Natural killer cell (primary cell): ENCODE results near the gene AHSP. TPM values are rescaled to one million over a fixed set of nuclear protein-coding genes. Genes with fewer than 3 reads are reported as not detected.

Experiments used
- ATAC-seq, 3 donors: fragments of 150-1000 bp in 2 of 3; fragments of 200-7000 bp in 1 of 3; cut with Tn5 transposase; 1 replicate in 1 of 3; 2 replicates in 2 of 3; pipeline ENCODE4 v1.10.0; 2021; ENCODE audit warnings: mild to moderate bottlenecking in 2 of 3, moderate library complexity in 2 of 3
- DNase-seq, 2 donors: peaks; one replicate each; pipeline versions ENCODE4 v3.0.0 to v3.0.0-alpha.2; 2013 to 2021; ENCODE audit warnings: mixed read lengths in 1 of 2
- H3K27ac ChIP-seq: one replicate; pipeline ENCODE4 v1.5.1; 2013; ENCODE audit warnings: mild to moderate bottlenecking, low read length
- H3K27me3 ChIP-seq: one replicate; pipeline ENCODE4 v1.6.1; 2013; ENCODE audit warnings: low read length; ENCODE audit not compliant: control insufficient read depth, insufficient read depth
- H3K36me3 ChIP-seq: one replicate; pipeline ENCODE4 v1.6.1; 2013; ENCODE audit warnings: low read length; ENCODE audit not compliant: control insufficient read depth, insufficient read depth
- H3K4me1 ChIP-seq: one replicate; pipeline ENCODE4 v1.6.1; 2013; ENCODE audit warnings: low read length; ENCODE audit not compliant: control insufficient read depth, insufficient read depth
- H3K4me3 ChIP-seq: one replicate; pipeline ENCODE4 v1.5.1; 2013; ENCODE audit warnings: low read length
- H3K9me3 ChIP-seq: one replicate; pipeline ENCODE4 v1.6.1; 2013; ENCODE audit warnings: low read length; ENCODE audit not compliant: control insufficient read depth, insufficient read depth
- H3K27ac Mint-ChIP-seq, 2 donors: one replicate each; pipeline ENCODE4 v1.8.0; 2022; ENCODE audit warnings: mild to moderate bottlenecking in 2 of 2, mixed read lengths in 2 of 2, moderate library complexity in 1 of 2
- H3K27me3 Mint-ChIP-seq, 2 donors: one replicate each; pipeline ENCODE4 v1.8.0; 2022; ENCODE audit warnings: low read depth in 2 of 2, mixed read lengths in 2 of 2
- H3K36me3 Mint-ChIP-seq: one replicate; pipeline ENCODE4 v1.8.0; 2022; ENCODE audit warnings: mixed read lengths
- H3K4me1 Mint-ChIP-seq, 2 donors: one replicate each; pipeline ENCODE4 v1.8.0; 2022; ENCODE audit warnings: mixed read lengths in 2 of 2
- H3K4me3 Mint-ChIP-seq: one replicate; pipeline ENCODE4 v1.8.0; 2022; ENCODE audit warnings: mild to moderate bottlenecking, moderate library complexity, mixed read lengths
- H3K9me3 Mint-ChIP-seq, 2 donors: one replicate each; pipeline ENCODE4 v1.8.0; 2022; ENCODE audit warnings: mixed read lengths in 2 of 2
- WGBS: methylation state at CpG from one replicate; pipeline ENCODE4 v1.1.7; 2013; ENCODE audit warnings: missing lambda C conversion rate; ENCODE audit not compliant: insufficient coverage; 5-methylcytosine and 5-hydroxymethylcytosine counted together
- intact Hi-C: fragments of 100-400 bp; cut with micrococcal nuclease; formaldehyde crosslinking; loops from one replicate; pipeline ENCODE4 v1.14.2; 2022
- total RNA-seq, 4 donors: library from RNA; stranded (reverse); fragments of 120-200 nt in 1 of 4; gene quantifications; one replicate each; pipeline versions ENCODE4 v1.2.3 to v1.2.4, GENCODE V29; 2013 to 2022
- TF ChIP-seq, protein P1 (sequence below): fragments of 200-600 bp; IDR thresholded peaks from one replicate; pipeline ENCODE4 v1.8.0; 2022; ENCODE audit warnings: antibody characterized with exemption

AHSP gene
- total RNA-seq, 3 donors from 2014 or later (not counting 1 experiment from before 2014, with no cell fraction given) = not detected

DNA sequence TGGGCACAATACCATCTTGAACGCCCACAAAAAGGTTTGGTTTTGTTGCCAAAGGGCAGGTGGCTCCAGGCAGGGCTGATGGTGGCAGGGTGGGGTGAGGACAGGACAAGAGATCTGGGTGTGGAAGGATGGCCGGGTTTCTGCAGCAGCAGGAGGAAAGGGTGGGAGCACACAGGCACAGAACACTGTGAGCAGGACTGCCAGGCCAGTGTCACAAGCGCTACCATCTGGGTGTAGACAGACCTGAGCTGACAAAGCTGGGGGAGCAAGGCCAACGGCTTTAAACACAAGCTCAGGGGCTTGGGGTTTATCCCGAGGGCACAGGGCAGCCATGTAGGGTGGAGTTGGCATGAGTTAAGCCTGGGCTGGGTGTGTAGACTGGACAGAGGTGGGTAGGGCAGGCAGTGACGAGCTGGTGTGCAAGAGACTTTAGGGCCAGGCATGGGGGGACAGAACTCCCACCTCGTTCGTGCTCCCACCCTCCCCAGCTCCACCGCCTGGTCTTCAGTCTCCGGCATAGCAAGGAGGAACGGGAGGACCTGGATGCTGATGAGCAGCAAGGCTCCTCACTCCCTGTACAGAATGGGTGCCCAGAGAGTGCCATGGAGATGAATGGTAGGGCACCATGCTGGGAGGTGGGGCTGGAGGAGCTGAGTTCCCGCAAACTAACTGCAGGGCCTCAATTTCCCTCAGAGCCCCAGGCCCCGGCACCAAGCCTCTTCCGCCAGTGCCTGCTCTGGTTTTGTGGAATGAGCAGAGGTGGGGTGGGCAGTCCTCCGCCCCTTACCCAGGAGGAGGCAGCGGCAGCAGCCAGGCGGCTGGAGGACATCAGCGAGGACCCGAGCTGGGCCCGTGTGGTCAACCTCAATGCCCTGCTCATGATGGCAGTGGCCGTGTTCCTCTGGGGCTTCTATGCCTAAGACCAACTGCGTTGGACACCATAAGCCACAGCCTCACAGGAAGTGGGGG is 37.8 kb upstream of the AHSP start:
- no peak overlapping the region for H3K4me3 ChIP-seq
- WGBS = 79% methylated on average over 22 of the region's 22 CpGs
- no peaks in the 10 kb centered on the region for H3K27me3 ChIP-seq
- ATAC-seq (no peak), DNase-seq (peak in 1 of 2 donors; percentile 14)
- H3K4me1 ChIP-seq = peaks cover 19% of the 10 kb centered on the region
- TF ChIP-seq, protein P1, sequence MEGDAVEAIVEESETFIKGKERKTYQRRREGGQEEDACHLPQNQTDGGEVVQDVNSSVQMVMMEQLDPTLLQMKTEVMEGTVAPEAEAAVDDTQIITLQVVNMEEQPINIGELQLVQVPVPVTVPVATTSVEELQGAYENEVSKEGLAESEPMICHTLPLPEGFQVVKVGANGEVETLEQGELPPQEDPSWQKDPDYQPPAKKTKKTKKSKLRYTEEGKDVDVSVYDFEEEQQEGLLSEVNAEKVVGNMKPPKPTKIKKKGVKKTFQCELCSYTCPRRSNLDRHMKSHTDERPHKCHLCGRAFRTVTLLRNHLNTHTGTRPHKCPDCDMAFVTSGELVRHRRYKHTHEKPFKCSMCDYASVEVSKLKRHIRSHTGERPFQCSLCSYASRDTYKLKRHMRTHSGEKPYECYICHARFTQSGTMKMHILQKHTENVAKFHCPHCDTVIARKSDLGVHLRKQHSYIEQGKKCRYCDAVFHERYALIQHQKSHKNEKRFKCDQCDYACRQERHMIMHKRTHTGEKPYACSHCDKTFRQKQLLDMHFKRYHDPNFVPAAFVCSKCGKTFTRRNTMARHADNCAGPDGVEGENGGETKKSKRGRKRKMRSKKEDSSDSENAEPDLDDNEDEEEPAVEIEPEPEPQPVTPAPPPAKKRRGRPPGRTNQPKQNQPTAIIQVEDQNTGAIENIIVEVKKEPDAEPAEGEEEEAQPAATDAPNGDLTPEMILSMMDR = no peak
- Mint-ChIP-seq H3K9me3 (no peaks in the 10 kb centered on the region), H3K36me3 (no peaks in the 10 kb centered on the region), H3K27ac (no peak overlapping the region), H3K27me3 (peaks cover 6 to 10% of the 10 kb centered on the region in 2 donors), H3K4me3 (peak overlapping the region; percentile 58), H3K4me1 (peaks cover 7% of the 10 kb centered on the region in 2 donors)
- peaks cover 6% of the 10 kb centered on the region for H3K36me3 ChIP-seq
- H3K27ac ChIP-seq = no peak overlapping the region
- no peaks in the 10 kb centered on the region for H3K9me3 ChIP-seq
- intact Hi-C loops = loop anchor here (10.0 kb wide), 1 partner anchor 225 kb away; a partner anchor contains a TSS

DNA sequence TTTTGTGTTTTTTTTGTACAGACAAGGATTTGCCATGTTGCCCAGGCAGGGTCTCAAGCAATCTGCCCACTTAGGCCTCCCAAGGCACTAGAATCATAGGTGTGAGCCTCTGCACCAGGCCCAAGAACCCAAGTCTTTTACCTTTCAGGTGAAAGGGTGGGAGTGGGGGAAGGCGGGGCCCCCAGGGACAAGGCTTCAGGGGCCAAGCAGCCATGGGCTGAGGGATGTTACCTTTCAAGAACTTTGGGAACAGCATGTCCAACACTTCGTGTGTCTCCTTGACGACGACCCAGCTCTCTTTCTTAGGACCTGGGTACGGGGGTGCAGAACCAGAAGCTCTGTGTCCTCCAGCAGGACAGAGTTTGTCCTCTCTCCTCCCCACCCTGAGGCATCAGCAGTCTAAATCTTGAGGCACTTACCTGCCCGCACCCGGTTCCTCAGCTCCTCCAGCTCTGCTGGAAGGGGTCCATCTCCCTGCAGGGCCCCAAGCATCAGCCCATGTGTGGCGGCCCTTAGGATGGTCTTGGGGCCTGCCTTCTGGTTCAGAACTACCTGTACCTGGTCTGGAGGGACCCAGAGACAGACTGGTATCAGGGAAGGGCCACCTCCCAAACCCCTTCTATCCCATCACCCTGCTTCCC is 35.8 kb upstream of the AHSP start:
- Mint-ChIP-seq H3K36me3 (no peaks in the 10 kb centered on the region), H3K9me3 (no peaks in the 10 kb centered on the region), H3K27ac (no peak overlapping the region), H3K4me1 (peaks cover 7% of the 10 kb centered on the region in 2 donors), H3K4me3 (no peak overlapping the region), H3K27me3 (no peaks in the 10 kb centered on the region)
- DNase-seq (no peak), ATAC-seq (no peak)
- no peak overlapping the region for H3K27ac ChIP-seq
- intact Hi-C loops = loop anchor here (10.0 kb wide), 1 partner anchor 223 kb away; a partner anchor contains a TSS
- 97% methylated on average over 8 of the region's 8 CpGs for WGBS
- TF ChIP-seq, protein P1 = no peak
- peaks cover 20% of the 10 kb centered on the region for H3K36me3 ChIP-seq
- no peaks in the 10 kb centered on the region for H3K27me3 ChIP-seq
- H3K9me3 ChIP-seq = no peaks in the 10 kb centered on the region
- no peak overlapping the region for H3K4me3 ChIP-seq
- H3K4me1 ChIP-seq = peaks cover 15% of the 10 kb centered on the region

DNA sequence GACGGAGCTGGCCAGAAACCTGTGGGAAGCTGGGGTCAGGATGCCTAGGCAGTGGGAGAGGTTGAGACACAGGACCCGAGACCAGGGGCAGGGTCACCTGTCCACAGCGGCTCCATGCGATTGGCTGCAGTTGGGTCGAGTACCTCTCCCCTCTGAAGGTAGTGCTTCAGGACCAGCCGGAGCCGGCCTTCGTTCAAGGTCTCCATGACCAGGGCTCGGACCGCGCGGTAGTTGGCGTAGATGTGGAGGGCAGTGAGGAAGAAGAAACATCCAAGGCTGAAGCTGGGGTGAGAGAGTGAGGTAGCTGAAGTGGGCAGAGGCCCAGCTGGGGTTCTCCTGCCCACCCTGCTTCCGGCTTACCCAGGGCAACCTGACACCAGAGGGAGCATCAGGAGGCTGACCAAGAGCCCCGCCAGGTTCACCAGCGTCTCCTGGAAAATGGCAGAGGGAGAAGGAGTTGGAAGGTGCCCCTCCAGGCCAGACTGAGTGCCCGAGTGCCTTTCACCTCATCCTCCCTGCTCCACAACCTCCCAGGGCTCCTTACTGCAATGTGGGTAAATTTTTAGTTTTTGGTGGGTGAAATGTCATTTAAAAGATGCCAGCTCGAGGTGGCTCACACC is 34.1 kb upstream of the AHSP start:
- no peak overlapping the region for H3K4me3 Mint-ChIP-seq
- no peaks in the 10 kb centered on the region for H3K27me3 Mint-ChIP-seq
- Histone ChIP-seq H3K27ac (no peak overlapping the region), H3K4me3 (no peak overlapping the region), H3K27me3 (no peaks in the 10 kb centered on the region), H3K4me1 (no peaks in the 10 kb centered on the region), H3K9me3 (no peaks in the 10 kb centered on the region), H3K36me3 (peaks cover 27% of the 10 kb centered on the region)
- DNase-seq (no peak), ATAC-seq (no peak)
- H3K27ac Mint-ChIP-seq = no peak overlapping the region
- intact Hi-C loops = loop anchor here (10.0 kb wide), 1 partner anchor 221 kb away; a partner anchor contains a TSS
- peaks cover 1 to 7% of the 10 kb centered on the region in 2 donors for H3K4me1 Mint-ChIP-seq
- H3K36me3 Mint-ChIP-seq = no peaks in the 10 kb centered on the region
- TF ChIP-seq, protein P1 = no peak
- no peaks in the 10 kb centered on the region for H3K9me3 Mint-ChIP-seq
- WGBS = 98% methylated on average over 17 of the region's 18 CpGs
